H9 (cell line): Measurements from ENCODE around the gene CCSER1. TPM values are rescaled to one million over a fixed set of nuclear protein-coding genes. Genes with fewer than 3 reads are reported as not detected.
A peak's percentile ranks its signal among the peaks of the same experiment; 100 is the strongest.

Experiments
- DNase-seq: peaks from one replicate; pipeline ENCODE4 v3.0.0-alpha.2; 2017
- H2AFZ ChIP-seq: one replicate; pipeline ENCODE4 v1.6.1; 2013; ENCODE audit warnings: mild to moderate bottlenecking, low read length, control low read depth, moderate library complexity
- H2AK5ac ChIP-seq: 2 replicates; pipeline ENCODE4 v1.6.1; 2013; ENCODE audit warnings: low read length, control low read depth, mixed read lengths; ENCODE audit not compliant: insufficient read length
- H2BK120ac ChIP-seq: one replicate; pipeline ENCODE4 v1.6.1; 2013; ENCODE audit warnings: low read depth, mild to moderate bottlenecking, low read length, control low read depth, inconsistent platforms; ENCODE audit not compliant: poor library complexity, severe bottlenecking
- H2BK12ac ChIP-seq: 2 replicates; pipeline ENCODE4 v1.6.1; 2013; ENCODE audit warnings: low read length, control low read depth, mixed read lengths, low read depth; ENCODE audit not compliant: insufficient read length
- H2BK15ac ChIP-seq: 2 replicates; pipeline ENCODE4 v1.6.1; 2013; ENCODE audit warnings: low read depth, low read length, control low read depth
- H2BK20ac ChIP-seq: one replicate; pipeline ENCODE4 v1.6.1; 2013; ENCODE audit warnings: low read depth, mild to moderate bottlenecking, low read length, control low read depth, inconsistent platforms; ENCODE audit not compliant: poor library complexity, severe bottlenecking
- H2BK5ac ChIP-seq: 2 replicates; pipeline ENCODE4 v1.6.1; 2013; ENCODE audit warnings: low read length, control low read depth, mixed read lengths; ENCODE audit not compliant: insufficient read length
- H3K14ac ChIP-seq: 2 replicates; pipeline ENCODE4 v1.6.1; 2013; ENCODE audit warnings: low read length, control low read depth; ENCODE audit not compliant: insufficient read depth
- H3K18ac ChIP-seq: 2 replicates; pipeline ENCODE4 v1.6.1; 2013; ENCODE audit warnings: low read depth, mild to moderate bottlenecking, mixed read lengths, low read length, control low read depth; ENCODE audit not compliant: insufficient read length
- H3K23ac ChIP-seq: 2 replicates; pipeline ENCODE4 v1.6.1; 2013; ENCODE audit warnings: low read length, control low read depth, mixed read lengths, low read depth; ENCODE audit not compliant: insufficient read length
- H3K23me2 ChIP-seq: 2 replicates; pipeline ENCODE4 v1.6.1; 2013; ENCODE audit warnings: low read depth, mild to moderate bottlenecking, mixed read lengths, low read length, control low read depth; ENCODE audit not compliant: insufficient read length, poor library complexity, severe bottlenecking
- H3K27ac ChIP-seq: 2 replicates; pipeline ENCODE4 v1.5.1; 2013; ENCODE audit warnings: low read length, control low read depth, mixed read lengths, low read depth; ENCODE audit not compliant: insufficient read length
- H3K27me3 ChIP-seq: 2 replicates; pipeline ENCODE4 v1.6.1; 2013; ENCODE audit warnings: low read length, control low read depth, inconsistent platforms; ENCODE audit not compliant: insufficient read depth
- H3K4ac ChIP-seq: 2 replicates; pipeline ENCODE4 v1.6.1; 2013; ENCODE audit warnings: low read depth, mild to moderate bottlenecking, control low read depth, inconsistent platforms, low read length, moderate library complexity
- H3K4me1 ChIP-seq: 2 replicates; pipeline ENCODE4 v1.6.1; 2013; ENCODE audit warnings: low read length, control low read depth, inconsistent platforms; ENCODE audit not compliant: insufficient read depth
- H3K4me2 ChIP-seq: 2 replicates; pipeline ENCODE4 v1.6.1; 2013; ENCODE audit warnings: low read length, control low read depth, mixed read lengths; ENCODE audit not compliant: insufficient read length, insufficient read depth
- H3K56ac ChIP-seq: 2 replicates; pipeline ENCODE4 v1.6.1; 2013; ENCODE audit warnings: low read depth, mild to moderate bottlenecking, mixed read lengths, low read length, control low read depth; ENCODE audit not compliant: insufficient read length
- H3K79me1 ChIP-seq: 2 replicates; pipeline ENCODE4 v1.6.1; 2013; ENCODE audit warnings: low read depth, mild to moderate bottlenecking, moderate library complexity, low read length, control low read depth, inconsistent platforms; ENCODE audit not compliant: insufficient read depth, poor library complexity, severe bottlenecking
- H3K79me2 ChIP-seq: 2 replicates; pipeline ENCODE4 v1.6.1; 2013; ENCODE audit warnings: low read length, control low read depth, inconsistent platforms; ENCODE audit not compliant: insufficient read depth
- H3K9ac ChIP-seq: 2 replicates; pipeline ENCODE4 v1.6.1; 2013; ENCODE audit warnings: low read length, control low read depth, mixed read lengths; ENCODE audit not compliant: insufficient read length; ENCODE audit errors: extremely low read depth
- H3K9me3 ChIP-seq: one replicate; pipeline ENCODE4 v1.6.1; 2013; ENCODE audit warnings: low read depth, low read length, inconsistent platforms; ENCODE audit not compliant: control insufficient read depth
- H3T11ph ChIP-seq: one replicate; pipeline ENCODE4 v1.6.1; 2013; ENCODE audit warnings: mild to moderate bottlenecking, low read length, control low read depth, inconsistent platforms
- H4K20me1 ChIP-seq: one replicate; pipeline ENCODE4 v1.6.1; 2013; ENCODE audit not compliant: control insufficient read depth, insufficient read length, insufficient read depth
- H4K5ac ChIP-seq: 2 replicates; pipeline ENCODE4 v1.6.1; 2013; ENCODE audit warnings: low read depth, mild to moderate bottlenecking, mixed read lengths, low read length, control low read depth; ENCODE audit not compliant: insufficient read length
- H4K8ac ChIP-seq: replicated peaks from 2 replicates; pipeline ENCODE4 v1.6.1; 2013; ENCODE audit warnings: low read length, control low read depth, mixed read lengths, low read depth; ENCODE audit not compliant: insufficient read length
- H4K91ac ChIP-seq: 2 replicates; pipeline ENCODE4 v1.6.1; 2013; ENCODE audit warnings: low read depth, mild to moderate bottlenecking, moderate library complexity, mixed read lengths, low read length, control low read depth; ENCODE audit not compliant: insufficient read length
- H3K27ac Mint-ChIP-seq, 3 experiments: 2 replicates in 2 of 3; 3 replicates in 1 of 3; pipeline ENCODE4 v1.8.0; 2020 to 2021; ENCODE audit warnings: mixed read lengths in 3 of 3, mild to moderate bottlenecking in 1 of 3, moderate library complexity in 1 of 3
- H3K27me3 Mint-ChIP-seq: 2 replicates; pipeline ENCODE4 v1.8.0; 2021; ENCODE audit warnings: low read depth, mild to moderate bottlenecking, moderate library complexity, mixed read lengths
- H3K36me3 Mint-ChIP-seq, 3 experiments: 2 replicates in 2 of 3; 3 replicates in 1 of 3; pipeline ENCODE4 v1.8.0; 2020 to 2021; ENCODE audit warnings: low read depth in 3 of 3, mixed read lengths in 3 of 3; ENCODE audit not compliant: insufficient read depth in 1 of 3
- H3K4me1 Mint-ChIP-seq, 2 experiments: 2 replicates each; pipeline ENCODE4 v1.8.0; 2020; ENCODE audit warnings: mixed read lengths in 2 of 2
- H3K4me3 Mint-ChIP-seq, 2 experiments: 2 replicates in 1 of 2; 3 replicates in 1 of 2; pipeline ENCODE4 v1.8.0; 2020 to 2021; ENCODE audit warnings: mild to moderate bottlenecking in 2 of 2, mixed read lengths in 2 of 2, moderate library complexity in 1 of 2
- H3K9me3 Mint-ChIP-seq, 2 experiments: 2 replicates in 1 of 2; 3 replicates in 1 of 2; pipeline ENCODE4 v1.8.0; 2020; ENCODE audit warnings: mild to moderate bottlenecking in 2 of 2, mixed read lengths in 2 of 2, moderate library complexity in 1 of 2
- CTCF ChIP-seq: fragments of 200-600 bp; sonication (generic); conservative IDR thresholded peaks from 3 replicates; pipeline ENCODE4 v1.8.0; 2021; ENCODE audit warnings: antibody characterized with exemption, mild to moderate bottlenecking
- WGBS: extraction: QIAGEN DNeasy Blood & Tissue Kit; methylation state at CpG from one replicate; pipeline ENCODE4 v1.1.7; 2013; ENCODE audit warnings: missing lambda C conversion rate, low lambda C conversion rate, mixed read lengths; ENCODE audit not compliant: insufficient read length; ENCODE audit errors: extremely low coverage; 5-methylcytosine and 5-hydroxymethylcytosine counted together
- total RNA-seq: library from RNA; stranded (reverse); gene quantifications from 2 replicates; pipeline ENCODE4 v1.2.1, GENCODE V29; 2021

The CCSER1 gene
- total RNA-seq, 1 experiment from 2014 or later: 0.37 TPM

GRCh38 chr4:90799895-90800294 is 672.7 kb downstream of the CCSER1 start:
- no peaks in the 10 kb centered on the region for H3K9me3 ChIP-seq
- H2AFZ ChIP-seq: no peak overlapping the region

More at GRCh38 chr4:90799895-90800294, 672.7 kb downstream of the CCSER1 start:
- Histone ChIP-seq H3K4me1 (no peaks in the 10 kb centered on the region), H3K4ac (no peak overlapping the region), H3K56ac (no peak overlapping the region), H2BK15ac (no peak overlapping the region), H3T11ph (no peak overlapping the region), H3K79me2 (no peaks in the 10 kb centered on the region), H4K20me1 (no peaks in the 10 kb centered on the region), H3K23ac (no peak overlapping the region), H3K27ac (no peak overlapping the region), H3K4me2 (no peak overlapping the region), H3K14ac (no peak overlapping the region), H3K18ac (no peak overlapping the region), H2BK120ac (no peak overlapping the region), H3K79me1 (no peaks in the 10 kb centered on the region), H3K27me3 (no peaks in the 10 kb centered on the region), H3K23me2 (no peaks in the 10 kb centered on the region), H2BK12ac (no peak overlapping the region), H2AK5ac (no peak overlapping the region), H2BK20ac (no peak overlapping the region), H4K91ac (no peak overlapping the region), H4K8ac (no peak overlapping the region), H4K5ac (no peak overlapping the region), H2BK5ac (no peak overlapping the region), H3K9ac (no peak overlapping the region)
- 0 out of 3 replicates have a peak, but pooled peaks have one; percentile 21 for TF ChIP-seq CTCF
- H3K27me3 Mint-ChIP-seq: no peaks in the 10 kb centered on the region; the same call in none of the 2 replicates
- WGBS: no CpG with 5 or more reads among the region's 4 CpGs
- no peak overlapping the region; a peak in 1 of 7 replicates for H3K27ac Mint-ChIP-seq
- no peak overlapping the region for H3K4me3 Mint-ChIP-seq
- no peaks in the 10 kb centered on the region for H3K4me1 Mint-ChIP-seq
- no peak for DNase-seq
- peaks cover 19 to 47% (median 23%) of the 10 kb centered on the region in 3 experiments for H3K36me3 Mint-ChIP-seq
- peaks cover 32 to 38% of the 10 kb centered on the region in 2 experiments for H3K9me3 Mint-ChIP-seq
